Hepatocyte (in vitro differentiated cells): ENCODE results near the gene NR2F1-AS1.

Source experiments
- CTCF ChIP-seq: fragments of 200-600 bp; sonication (generic); IDR thresholded peaks from 2 replicates; pipeline ENCODE4 v1.5.1; 2016; ENCODE audit warnings: antibody characterized with exemption, mild to moderate bottlenecking; ENCODE audit not compliant: poor library complexity
- EZH2 ChIP-seq: fragments of 200-600 bp; sonication (generic); IDR thresholded peaks from 2 replicates; pipeline ENCODE4 v1.6.1; 2016; ENCODE audit warnings: antibody characterized with exemption, mild to moderate bottlenecking, borderline replicate concordance
- EZH2phosphoT487 ChIP-seq: fragments of 200-600 bp; sonication (generic); IDR thresholded peaks from one replicate; pipeline ENCODE4 v1.6.1; 2018; ENCODE audit warnings: antibody characterized with exemption, mild to moderate bottlenecking, low read depth, moderate library complexity; ENCODE audit not compliant: unreplicated experiment, severe bottlenecking

GRCh38 chr5:93438124-93438523, 142.9 kb downstream of the NR2F1-AS1 start:
- no peak for TF ChIP-seq CTCF
- TF ChIP-seq EZH2, result no peak
- TF ChIP-seq EZH2phosphoT487, result no peak
